HepG2 (cell line): ENCODE data around the gene TRANK1.

Source experiments
- CTCF ChIP-seq: sonication (generic); formaldehyde crosslinking; IDR thresholded peaks from 2 replicates; pipeline ENCODE4 v1.5.0; 2020; ENCODE audit warnings: mild to moderate bottlenecking, missing genetic modification reagents, moderate library complexity
- HNRNPUL1 ChIP-seq: fragments of 200-400 bp; formaldehyde crosslinking; IDR thresholded peaks from 2 replicates; pipeline ENCODE4 v1.6.1; 2017; ENCODE audit warnings: low read depth, mild to moderate bottlenecking, low read length, moderate library complexity
- ZMAT3 ChIP-seq: sonication (generic); formaldehyde crosslinking; conservative IDR thresholded peaks from 2 replicates; pipeline ENCODE4 v1.7.0; 2021; ENCODE audit warnings: missing genetic modification reagents
- ZNF557 ChIP-seq: sonication (generic); formaldehyde crosslinking; IDR thresholded peaks from 2 replicates; pipeline ENCODE4 v1.4.0; 2020; ENCODE audit warnings: missing genetic modification reagents

- TF ChIP-seq ZNF557 (CRISPR knock-in tag) (no peak), ZMAT3 (CRISPR knock-in tag) (no peak), HNRNPUL1 (no peak), CTCF (no peak)
Measured at GRCh38 chr3:36894914-36895313, 49.9 kb downstream of the TRANK1 start.
